Hippocampal formation (tissue), 2 donors: ENCODE measurements around the gene FTCD.
"Not testable (repeated sequence)": the region's sequence is repeated elsewhere in the genome, so short reads cannot be mapped to it uniquely, and the experiment has no call there.

Source experiments
- DNase-seq, 2 donors: peaks; one replicate each; lab custom pipeline; 2025; lab: John Stamatoyannopoulos, UW

The FTCD gene

GRCh38 chr21:46155514-46156377, at the start of gene FTCD:
FTCD (minus strand) TSS chr21:46155579; CDS start chr21:46155523, 56 bp downstream.
- DNase-seq, result no peak

GRCh38 chr21:46205166-46205565, 49.8 kb upstream of the FTCD start:
- no peak for DNase-seq

DNA sequence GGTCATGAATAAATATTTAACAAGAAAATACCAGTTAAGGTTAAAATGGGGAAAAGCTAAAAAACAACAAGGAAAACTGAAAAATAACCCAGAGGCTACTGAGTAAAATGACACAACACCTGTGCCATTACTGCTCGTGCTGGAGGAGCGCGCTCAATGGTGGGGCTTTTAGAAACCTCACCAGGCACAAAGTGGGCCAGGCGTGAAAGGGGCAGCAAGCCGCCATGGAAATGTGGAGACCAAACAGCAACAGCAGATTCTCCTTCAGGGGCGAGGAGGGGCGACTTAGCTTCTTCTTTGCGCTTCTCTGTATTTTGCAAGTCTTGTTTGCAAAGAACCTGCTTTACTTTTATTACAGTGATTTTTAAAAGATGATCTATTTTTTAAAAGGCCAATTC, 47.8 kb upstream of the FTCD start:
- DNase-seq, result no peak

- DNase-seq, result no peak
Measured at GRCh38 chr21:46202592-46203202, 47.3 kb upstream of the FTCD start.

DNA sequence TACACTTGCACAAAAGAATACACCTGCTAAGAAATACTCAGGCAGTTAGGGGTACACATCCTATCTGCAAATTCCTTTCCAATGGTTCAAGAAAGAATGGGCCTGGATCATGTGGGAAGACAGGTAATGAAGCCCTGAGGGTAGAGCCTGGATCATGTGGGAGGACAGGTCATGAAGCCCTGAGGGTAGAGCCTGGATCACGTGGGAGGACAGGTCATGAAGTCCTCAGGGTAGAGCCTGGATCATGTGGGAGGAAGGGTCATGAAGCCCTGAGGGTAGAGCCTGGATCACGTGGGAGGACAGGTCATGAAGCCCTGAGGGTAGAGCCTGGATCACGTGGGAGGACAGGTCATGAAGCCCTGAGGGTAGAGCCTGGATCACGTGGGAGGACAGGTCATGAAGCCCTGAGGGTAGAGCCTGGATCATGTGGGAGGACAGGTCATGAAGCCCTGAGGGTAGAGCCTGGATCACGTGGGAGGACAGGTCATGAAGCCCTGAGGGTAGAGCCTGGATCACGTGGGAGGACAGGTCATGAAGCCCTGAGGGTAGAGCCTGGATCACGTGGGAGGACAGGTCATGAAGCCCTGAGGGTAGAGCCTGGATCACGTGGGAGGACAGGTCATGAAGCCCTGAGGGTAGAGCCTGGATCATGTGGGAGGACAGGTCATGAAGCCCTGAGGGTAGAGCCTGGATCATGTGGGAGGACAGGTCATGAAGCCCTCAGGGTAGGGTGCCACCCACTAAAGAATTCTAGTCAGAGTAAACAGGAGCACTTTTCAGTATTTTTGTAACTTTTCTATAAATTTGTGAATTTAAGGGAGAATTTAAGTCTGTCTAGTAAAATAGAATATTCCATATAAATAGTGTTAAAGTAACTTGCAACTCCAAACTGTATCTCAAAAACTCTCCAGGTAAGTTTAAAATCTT, 45.8 kb upstream of the FTCD start:
- DNase-seq, result not testable (repeated sequence)

DNA sequence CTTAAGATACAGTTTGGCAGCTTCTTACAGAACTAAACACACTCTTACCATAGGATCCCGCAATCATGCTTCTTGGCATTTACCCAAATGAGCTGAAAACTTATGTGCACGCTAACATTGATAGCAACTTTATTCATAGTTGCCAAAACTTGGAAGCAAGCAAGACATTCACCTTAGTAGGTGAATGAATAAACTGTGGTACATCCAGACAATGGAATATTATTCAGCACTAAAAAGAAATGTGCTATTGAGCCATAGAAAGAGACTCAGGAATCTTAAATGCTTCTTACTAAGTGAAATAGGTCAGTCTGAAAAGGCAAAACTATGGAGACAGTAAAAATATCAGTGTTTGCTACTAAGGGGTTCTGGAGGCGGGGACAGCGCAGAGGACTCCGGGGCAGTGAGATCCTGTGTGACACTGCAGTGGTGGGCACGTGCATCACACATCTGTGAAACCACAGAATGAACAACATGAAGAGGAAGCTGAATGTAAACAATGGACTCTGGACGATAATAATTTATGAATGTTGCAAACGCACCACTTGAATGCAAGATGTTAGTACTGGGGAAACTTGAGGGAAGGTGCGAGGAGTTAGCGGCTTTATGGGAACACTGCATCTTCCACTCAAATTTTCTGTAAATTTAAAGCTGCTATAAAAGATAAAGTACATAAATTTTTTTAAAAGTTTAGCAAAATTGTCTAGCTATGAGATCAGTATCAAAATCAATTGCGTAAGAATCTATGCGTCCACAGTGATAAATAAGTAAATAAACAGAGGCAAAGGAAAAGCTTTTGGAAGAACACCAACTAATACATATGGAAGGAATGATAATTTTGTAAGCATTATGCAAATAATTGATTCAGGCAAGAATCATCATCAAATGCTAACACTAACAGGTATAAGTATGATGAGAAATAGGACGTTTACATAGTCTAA, 44.3 kb upstream of the FTCD start:
- no peak for DNase-seq

DNA sequence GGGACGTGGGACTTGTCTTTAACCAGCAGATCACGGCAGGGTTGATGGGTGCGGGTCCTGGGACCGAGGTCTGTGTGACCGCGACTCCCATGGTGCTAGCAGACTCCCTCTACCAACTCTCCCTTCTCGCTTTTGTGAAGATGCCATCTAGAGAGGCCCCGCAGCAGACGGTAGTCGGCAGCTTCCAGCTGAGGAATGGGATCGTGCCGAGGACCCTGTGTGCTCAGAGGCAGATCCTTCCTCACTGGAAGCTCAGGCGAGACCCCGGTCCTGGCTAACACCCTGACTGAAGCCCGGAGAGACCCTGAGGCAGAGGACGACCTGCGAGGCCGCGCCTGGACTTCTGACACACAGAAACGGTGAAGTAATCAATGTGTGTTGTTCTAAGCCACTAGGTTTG, 41.4 kb upstream of the FTCD start:
- no peak for DNase-seq

DNA sequence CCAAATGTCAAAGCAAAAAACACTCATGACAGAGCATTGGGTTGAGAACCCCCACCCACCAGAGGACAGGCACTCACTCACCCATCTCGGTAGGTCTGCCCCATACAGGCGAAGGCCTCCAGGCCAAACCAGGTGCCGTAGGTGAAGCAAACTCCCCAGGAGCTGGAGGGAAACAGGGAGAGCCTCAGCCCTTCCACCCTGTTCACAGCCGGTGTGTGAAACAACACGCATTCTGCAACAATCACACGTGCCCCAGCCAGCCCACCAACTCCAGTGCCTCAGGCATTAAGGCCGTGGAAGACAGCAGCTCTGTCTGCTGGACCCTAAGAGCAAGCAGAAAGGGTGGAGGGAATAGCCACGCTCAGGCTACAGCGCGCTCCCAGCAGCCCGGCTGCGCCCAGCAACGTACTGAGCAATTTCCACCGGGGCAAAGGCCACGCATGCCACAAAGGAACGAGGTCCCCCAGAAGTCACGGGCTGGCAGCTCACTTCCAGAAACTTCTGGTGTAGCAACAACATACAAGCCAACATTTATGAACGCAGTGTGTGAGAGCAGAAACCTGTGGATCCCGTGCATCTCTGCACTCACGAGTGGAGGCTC, 40.3 kb upstream of the FTCD start:
- no peak for DNase-seq

- no peak for DNase-seq
Measured at GRCh38 chr21:46194374-46195334, 39.3 kb upstream of the FTCD start.

- DNase-seq, result no peak
Measured at GRCh38 chr21:46193829-46194373, 38.5 kb upstream of the FTCD start.

- DNase-seq, result no peak
Measured at GRCh38 chr21:46191686-46192575, 36.6 kb upstream of the FTCD start.

DNA sequence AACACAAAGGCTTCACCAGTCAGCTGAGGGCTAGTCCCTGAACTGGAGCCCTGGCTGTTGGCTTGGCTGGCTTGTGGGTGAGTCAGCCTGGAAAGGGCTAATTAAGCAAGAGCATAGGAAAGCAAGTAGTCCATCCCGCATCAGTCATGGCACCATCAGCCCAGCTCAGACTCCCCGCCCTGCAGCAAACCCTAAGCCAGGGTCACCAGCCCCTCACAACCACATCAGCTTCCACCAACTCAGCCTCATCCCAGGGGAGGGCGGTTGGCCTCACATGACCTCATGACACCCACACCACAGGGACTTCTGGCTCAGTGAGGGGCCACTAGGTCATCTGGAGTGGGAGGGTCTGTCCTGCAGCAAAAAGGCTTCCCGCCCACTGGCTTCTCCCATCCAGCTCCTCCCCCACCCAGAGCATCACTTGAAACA, 35.9 kb upstream of the FTCD start:
- no peak for DNase-seq

DNA sequence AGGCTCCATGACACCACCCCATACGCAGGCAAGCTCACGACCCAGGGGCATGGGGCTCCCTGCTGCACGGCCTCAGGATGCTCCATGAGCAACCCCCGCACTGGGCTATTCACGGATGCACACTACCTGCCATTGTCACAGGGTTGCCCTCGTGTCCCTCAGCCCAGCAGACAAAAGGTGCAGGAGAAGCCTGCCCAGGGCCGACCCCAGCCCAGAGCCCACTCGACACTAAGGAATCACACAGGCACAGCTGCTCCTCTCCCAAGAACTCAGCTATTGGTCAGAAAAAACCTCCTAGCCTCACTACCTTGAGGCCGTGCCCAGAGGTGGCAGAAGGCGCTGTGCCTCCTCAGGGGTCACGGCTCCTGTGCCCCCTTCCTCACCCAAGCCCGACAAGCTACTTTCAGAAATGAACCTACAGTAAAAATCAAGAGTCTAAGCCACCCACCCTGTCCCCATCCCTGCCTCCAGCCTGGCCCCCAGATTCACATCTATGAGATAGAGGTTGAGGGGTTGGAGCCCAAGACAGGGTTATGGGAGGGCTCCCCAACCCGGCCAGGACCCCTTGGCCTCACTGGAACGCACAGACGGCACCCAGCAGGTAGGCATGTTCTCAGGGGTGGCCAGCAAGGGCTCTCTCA, 35.2 kb upstream of the FTCD start:
- no peak for DNase-seq

DNA sequence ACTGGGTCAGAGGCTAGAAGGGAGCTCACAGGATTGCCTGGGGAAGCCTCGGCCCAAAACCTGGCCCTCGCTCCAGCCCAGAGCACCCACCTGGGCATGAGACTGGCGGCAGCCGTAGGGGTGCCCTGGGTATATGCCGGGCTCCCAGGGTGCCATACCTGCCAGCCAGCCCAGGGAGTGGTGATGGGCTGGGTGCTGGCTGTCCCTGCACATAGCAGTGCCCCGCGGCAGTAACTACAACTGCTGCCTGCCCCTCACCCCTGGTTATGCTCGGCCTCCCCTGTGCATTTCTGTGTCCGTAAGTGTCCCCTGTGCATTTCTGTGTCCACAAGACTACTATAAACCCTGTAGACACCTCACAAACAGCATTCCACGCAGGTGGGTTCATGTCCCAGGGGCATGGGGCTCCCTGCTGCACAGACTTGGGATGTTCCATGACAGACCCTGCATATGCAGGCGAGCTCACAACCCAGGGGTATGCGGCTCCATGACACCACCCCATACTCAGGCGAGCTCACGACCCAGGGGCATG, 34.6 kb upstream of the FTCD start:
- no peak for DNase-seq

DNA sequence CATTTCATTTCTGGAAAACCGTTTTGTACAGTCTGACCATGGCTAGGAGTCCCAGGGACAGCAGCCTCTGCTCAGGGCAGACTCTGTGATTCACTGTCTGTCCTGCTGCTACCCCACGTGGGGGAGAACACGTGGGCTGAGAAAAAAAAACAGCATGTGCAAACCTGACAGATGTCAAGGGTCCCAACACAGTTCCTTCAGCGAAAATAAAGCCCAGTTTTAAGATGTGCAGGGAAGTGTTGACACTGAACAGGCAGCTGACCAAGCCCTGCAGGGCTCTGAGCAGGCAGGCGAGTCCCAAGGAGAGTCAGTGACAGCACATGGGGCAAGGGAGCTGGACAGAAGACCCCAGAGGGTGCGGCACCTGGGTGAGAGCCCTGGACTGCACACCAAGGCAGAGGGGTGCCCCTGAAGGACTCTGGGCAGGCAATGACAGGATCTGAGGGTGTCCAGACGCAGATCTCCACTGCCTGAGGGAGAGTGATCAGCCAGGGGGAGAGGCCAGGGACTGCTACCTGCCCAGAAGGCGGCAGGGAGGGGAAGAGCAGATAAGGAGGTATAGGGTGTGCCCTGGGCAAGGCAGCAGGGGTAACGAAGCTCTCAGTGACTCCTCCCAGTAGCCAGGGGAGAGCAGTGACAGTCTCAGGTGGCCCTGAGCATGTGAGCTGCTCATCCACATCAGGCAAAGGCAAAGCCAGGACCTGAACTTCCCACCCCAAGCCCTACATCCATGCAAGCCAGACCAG, 34.0 kb upstream of the FTCD start:
- no peak for DNase-seq
